ENCODE measurements around the gene DNAH17.

DNA sequence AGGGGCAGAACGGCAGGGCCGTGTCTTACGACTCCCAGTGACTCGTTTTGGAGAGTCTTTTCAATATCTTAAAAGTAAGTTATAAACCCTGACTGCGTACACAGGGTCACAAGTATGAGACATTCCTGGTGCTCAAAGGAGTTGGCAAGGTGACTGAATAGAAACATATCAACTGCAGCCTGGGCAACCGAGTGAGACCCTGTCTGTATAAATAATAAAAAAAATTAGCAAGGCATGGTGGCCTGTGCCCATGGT lies 115.5 kb downstream of the DNAH17 start:
- TF ChIP-seq ZNF274 (IDR thresholded peaks at IDR 0.05; ENCODE audit: borderline replicate concordance, extremely low read depth, low read length) (no peak), MAFK (IDR thresholded peaks at IDR 0.05; ENCODE audit: low read depth, low read length) (no peak)
